ENCODE measurements around the gene GADL1.

GADL1 gene

GRCh38 chr3:30729936-30730335, 164.5 kb downstream of the GADL1 start:
- in situ Hi-C loops (cut with MboI; ENCODE audit: low sequenced_read_pairs) = no loop called here

DNA sequence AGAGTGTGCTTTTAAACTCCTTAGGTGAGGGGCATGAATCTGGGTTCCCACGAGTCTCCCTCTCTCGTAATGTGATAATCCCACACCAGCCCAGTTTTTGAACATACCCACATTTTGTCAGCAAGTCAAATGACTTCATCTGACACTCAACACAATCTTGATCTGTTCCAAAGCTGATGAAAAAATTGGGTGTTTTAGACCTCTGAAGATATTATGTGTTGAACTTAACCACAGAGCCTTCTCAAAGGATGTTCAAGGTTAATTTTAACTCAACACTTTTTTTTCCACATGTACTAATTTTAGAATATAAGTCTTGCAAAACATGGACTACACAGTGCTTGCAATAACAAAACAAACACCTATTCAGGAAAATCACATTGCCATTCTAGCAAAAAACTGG, 164.9 kb downstream of the GADL1 start:
- in situ Hi-C loops (cut with MboI; ENCODE audit: low sequenced_read_pairs) = no loop called here

DNA sequence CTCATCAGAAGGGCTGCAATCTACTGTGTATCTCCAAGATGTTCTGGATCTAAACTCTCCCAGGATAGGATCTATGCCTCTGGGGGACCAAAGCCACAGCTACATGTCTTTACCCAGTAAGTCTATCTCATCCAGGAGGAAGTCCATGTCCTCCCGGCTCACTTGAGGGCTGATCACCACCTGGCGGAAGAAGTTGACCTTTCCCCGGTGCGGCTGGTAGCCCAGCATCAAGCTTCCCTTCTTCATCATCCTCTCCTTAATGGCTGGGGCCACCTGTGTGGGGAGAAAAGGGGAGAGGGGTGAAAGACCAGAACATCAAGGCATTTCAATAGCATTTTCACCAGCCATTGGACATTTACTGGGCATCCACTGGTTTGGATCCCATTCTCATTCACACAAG, 166.3 kb downstream of the GADL1 start:
- in situ Hi-C loops (cut with MboI; ENCODE audit: low sequenced_read_pairs) = no loop called here

GRCh38 chr3:30724863-30725262, 169.6 kb downstream of the GADL1 start:
- in situ Hi-C loops (cut with MboI; ENCODE audit: low sequenced_read_pairs) = no loop called here

- in situ Hi-C loops (cut with MboI; ENCODE audit: low sequenced_read_pairs) = no loop called here
These were observed 171.2 kb downstream of the GADL1 start for GRCh38 chr3:30723211-30723610.

- in situ Hi-C loops (cut with MboI; ENCODE audit: low sequenced_read_pairs) = no loop called here
These were observed 173.2 kb downstream of the GADL1 start for GRCh38 chr3:30721314-30721634.

DNA sequence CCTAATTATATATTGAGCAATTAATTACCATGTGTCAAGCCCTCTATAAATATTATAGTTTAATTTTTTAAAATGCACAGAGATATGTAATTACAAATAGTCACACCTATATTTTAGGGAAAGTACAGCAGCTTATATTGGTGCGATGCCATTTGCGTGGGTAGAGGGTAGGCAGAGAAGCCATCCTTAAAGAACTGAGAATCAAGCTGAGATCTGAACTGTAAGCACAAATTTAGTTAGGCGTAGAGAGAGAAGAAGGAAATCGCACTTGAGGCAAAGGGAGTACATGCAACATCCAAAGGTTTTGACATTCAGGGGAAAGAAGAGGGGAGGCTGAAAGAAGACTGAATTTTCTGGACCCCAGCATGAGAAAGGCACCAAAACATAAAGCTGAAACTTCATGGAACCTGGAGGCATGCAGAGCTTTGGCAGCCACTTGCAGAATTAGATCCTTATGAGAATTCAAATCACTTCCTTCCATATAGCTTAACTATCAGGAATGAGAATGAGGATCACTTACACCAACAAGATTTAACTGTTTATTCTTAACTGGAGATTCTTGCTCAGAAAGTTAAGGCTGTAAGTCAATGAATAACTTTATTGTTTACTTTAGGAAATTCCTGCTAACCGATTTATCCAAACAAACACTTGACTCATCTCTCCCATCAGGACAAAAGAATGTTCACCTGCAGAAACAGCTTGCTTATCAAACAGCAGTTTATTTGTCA, 173.7 kb downstream of the GADL1 start:
- in situ Hi-C loops (cut with MboI; ENCODE audit: low sequenced_read_pairs) = no loop called here

DNA sequence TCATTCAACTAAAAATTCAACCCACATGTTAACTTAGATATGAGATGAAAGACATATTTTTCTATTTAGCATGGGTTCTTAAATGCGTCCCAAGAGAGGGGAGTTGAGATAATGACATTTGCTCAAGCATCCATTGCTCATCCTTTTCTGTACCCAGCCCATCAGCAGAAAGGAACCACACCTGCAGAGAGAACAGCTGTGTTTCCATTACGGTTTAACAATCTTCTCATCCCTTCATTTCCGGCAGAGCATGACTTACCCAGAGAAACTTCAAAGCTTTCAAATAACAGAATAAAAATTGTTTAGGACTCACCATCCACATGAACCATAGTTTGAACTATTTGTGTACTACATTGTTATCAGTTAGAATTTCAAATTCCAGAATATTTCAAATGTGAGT, 174.9 kb downstream of the GADL1 start:
- in situ Hi-C loops (cut with MboI; ENCODE audit: low sequenced_read_pairs) = no loop called here

DNA sequence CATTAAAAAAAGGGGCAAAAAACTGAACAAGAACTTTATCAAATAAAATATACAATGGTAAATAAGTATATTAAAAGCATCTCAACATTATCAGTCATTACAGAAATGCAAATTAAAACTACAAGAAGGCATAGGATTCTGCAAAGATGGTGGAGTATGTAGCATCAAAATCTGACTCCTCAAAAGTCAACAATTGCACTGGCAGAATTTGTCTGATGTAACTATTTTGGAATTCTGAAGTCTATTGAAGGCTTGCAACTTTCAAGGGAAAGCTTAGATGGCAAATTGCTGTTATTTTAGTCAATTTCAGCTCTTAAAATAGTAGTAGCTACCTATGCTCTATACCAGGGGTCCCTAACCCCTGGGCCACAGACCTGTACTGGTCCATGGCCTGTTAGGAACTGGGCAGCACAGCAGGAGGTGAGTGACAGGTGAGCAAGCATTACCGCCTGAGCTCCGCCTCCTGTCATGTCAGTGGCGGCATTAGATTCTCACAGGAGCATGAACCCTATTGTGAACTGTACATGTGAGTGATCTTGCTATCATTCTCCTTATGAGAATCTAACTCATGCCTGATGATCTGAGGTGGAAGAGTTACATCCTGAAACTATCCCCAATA, 180.5 kb downstream of the GADL1 start:
- in situ Hi-C loops (cut with MboI; ENCODE audit: low sequenced_read_pairs) = no loop called here

DNA sequence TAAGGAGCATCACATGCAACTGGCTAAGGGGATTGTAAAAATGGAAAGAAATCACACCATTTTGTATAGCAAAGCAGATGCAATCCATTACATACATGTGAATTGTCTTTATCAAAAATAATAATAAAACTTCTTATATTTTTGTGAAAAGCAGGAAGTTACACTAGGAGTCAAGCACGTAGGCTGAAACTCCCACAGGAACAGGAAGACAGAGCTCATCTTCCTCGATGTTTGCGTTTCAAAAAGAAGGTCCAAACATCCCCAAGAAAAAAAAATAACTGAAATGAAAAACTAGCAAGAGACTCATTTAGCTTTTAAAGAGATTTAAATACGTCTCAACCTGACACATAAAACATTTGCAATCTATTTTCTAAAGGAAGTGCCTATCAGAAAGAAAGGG, 181.5 kb downstream of the GADL1 start:
- in situ Hi-C loops (cut with MboI; ENCODE audit: low sequenced_read_pairs) = no loop called here

DNA sequence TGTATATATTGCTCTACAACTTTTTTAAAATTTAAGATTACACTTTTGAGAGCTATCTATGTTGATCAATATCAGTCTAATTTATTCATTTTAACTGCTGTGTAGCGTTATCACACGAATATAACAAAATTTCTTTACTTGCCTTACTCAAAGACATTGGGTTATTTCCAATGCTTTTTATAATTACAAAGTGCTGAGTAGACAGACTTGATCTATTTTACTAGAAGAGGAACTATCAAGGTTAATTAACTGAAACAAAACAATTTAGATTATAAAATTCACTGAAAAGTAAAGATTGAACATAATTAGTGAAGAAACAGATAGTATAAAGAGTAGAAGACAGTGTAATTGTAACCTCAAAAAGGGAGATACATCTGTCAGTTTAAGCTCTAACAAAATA, 182.6 kb downstream of the GADL1 start:
- in situ Hi-C loops (cut with MboI; ENCODE audit: low sequenced_read_pairs) = no loop called here

- in situ Hi-C loops (cut with MboI; ENCODE audit: low sequenced_read_pairs) = no loop called here
These were observed 183.3 kb downstream of the GADL1 start for GRCh38 chr3:30711151-30711550.

DNA sequence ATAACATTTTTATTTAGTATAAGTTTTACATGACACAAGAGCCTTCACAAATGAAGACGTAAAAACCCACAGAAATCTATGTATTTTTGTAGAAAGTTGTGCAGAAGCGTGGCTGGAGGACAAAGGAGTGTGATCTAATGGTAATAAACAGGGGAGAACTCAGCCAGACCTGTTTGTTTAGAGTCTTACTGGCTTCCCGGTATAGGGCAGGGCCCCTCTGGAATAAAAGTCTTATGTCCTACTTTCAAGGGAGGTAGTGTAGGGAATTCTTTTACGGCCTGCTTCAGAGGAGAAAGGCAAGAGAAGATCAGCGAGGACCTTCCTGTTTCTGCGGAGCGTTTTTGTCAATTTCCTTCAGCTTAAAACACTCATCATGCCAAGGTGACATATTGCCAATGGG, 184.4 kb downstream of the GADL1 start:
- in situ Hi-C loops (cut with MboI; ENCODE audit: low sequenced_read_pairs) = no loop called here

GRCh38 chr3:30708472-30708871, 186.0 kb downstream of the GADL1 start:
- in situ Hi-C loops (cut with MboI; ENCODE audit: low sequenced_read_pairs) = no loop called here

- in situ Hi-C loops (cut with MboI; ENCODE audit: low sequenced_read_pairs) = no loop called here
These were observed 186.6 kb downstream of the GADL1 start for GRCh38 chr3:30707825-30708224.

GRCh38 chr3:30704931-30705890, 189.2 kb downstream of the GADL1 start:
- in situ Hi-C loops (cut with MboI; ENCODE audit: low sequenced_read_pairs) = no loop called here

DNA sequence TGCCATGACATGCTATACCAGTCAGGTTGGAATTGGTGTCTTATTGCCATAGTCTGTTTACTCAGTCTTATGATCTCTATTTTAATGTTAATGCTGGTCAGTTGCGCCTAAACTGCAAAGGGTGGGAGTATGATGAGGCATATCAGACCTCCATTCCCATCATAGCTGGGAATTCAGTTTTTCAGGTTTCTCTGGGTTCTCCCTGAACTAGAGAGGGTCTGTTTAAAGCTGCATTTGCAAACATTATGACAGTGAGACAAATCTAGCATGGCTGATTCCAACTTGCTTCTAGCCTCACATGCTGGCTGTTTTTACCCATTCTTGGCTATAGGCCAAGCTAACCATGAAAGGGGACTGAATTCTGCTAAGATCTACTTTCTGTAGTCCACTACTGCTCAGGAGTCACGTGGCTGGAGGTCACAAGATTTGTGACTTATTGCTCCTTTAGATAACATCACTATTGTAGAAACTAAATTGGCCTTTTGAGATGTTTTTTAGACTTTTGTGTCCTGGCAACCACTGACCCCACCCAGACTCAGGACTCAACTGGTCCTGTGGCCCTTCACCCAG, 191.5 kb downstream of the GADL1 start:
- in situ Hi-C loops (cut with MboI; ENCODE audit: low sequenced_read_pairs) = no loop called here

DNA sequence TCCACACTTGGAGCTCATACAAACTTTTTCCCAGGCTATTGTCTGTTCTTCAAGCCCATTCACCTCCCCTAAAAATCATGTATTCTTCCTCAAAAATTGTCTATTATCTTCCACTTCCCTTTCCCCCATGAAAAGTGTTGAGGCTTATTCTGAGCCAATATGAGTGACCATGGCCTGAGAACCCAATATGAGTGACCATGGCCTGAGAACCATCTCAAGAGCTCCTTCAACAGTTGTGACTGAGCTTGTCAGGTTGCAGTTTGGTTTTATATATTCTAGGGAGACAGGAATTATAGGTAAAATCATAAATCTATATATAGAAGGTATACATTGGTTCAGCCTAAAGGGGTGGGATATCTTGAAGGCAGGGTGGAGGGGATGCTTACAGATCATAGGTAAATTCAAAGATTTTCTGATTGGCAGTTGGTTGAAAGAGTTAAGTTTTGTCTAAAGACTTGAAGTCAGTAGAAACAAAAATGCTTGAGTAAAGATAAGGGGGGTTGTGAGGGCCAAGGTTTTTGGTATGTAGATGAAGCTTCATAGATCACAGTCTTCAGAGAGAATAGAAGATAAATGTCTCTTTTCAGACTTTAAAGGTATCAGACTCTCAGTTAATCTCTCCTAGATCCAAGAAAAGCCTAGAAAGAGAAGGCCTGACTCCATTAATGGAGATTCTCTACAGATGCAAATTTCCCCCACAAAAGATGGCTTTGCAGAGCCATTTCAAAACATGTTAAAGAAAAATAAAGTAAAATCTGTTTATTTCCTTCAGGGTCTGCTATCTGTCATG, 192.2 kb downstream of the GADL1 start:
- in situ Hi-C loops (cut with MboI; ENCODE audit: low sequenced_read_pairs) = no loop called here

GRCh38 chr3:30700702-30701321, 193.6 kb downstream of the GADL1 start:
- in situ Hi-C loops (cut with MboI; ENCODE audit: low sequenced_read_pairs) = no loop called here

DNA sequence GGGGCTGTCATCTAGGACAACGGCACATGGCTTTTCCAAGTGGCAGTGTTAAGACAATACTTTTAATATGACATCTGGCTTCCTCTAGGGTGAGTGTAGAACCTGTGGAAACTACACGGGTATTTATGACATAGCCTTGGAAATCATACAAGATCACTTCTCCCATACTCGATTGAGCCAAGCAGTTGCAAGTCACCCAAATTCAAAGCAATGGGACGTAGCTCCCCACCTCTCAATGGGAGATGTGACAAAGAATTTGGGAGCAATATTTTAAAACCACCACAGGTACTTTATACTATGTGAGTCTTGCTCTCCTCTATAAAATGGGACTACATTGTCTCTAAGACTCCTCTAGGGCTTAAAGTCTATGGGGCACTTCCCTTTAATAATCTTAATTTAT, 194.5 kb downstream of the GADL1 start:
- in situ Hi-C loops (cut with MboI; ENCODE audit: low sequenced_read_pairs) = no loop called here

All from hTERT RPE-1 (cell line).